Caco-2 (cell line): ENCODE data around the gene SORBS2. TPM values are rescaled to one million over a fixed set of nuclear protein-coding genes. Genes with fewer than 3 reads are reported as not detected.

Experiments used
- BruUV-seq: library from RNA; stranded (reverse); fragments of 400-500 nt; replicated peaks from 2 replicates; lab custom pipeline; 2021; lab: Mats Ljungman, UMichigan
- CTCF ChIA-PET: fragments of 300-600 bp; sonication (Branson Sonifier 250); formaldehyde crosslinking; loops from one replicate; lab custom pipeline; 2022; ENCODE audit warnings: antibody characterized with exemption; lab: Charles Lee
- POLR2A ChIA-PET: fragments of 300-600 bp; sonication (Branson Sonifier 250); formaldehyde crosslinking; loops from one replicate; lab custom pipeline; 2022; ENCODE audit warnings: antibody characterized with exemption; lab: Charles Lee
- DNase-seq, 2 experiments: peaks; one replicate each; pipeline versions ENCODE4 v3.0.0 to v3.0.0-alpha.2; 2020 to 2022
- H3K27me3 ChIP-seq: replicated peaks from 2 replicates; pipeline ENCODE4 v1.6.0; 2011; ENCODE audit warnings: low read length; ENCODE audit not compliant: control insufficient read depth, insufficient read depth
- H3K36me3 ChIP-seq: 2 replicates; pipeline ENCODE4 v1.5.1; 2011; ENCODE audit warnings: low read length; ENCODE audit not compliant: control insufficient read depth, insufficient read depth
- H3K4me1 ChIP-seq: fragments of 250-450 bp; sonication (Bioruptor Pico); 2 replicates; pipeline ENCODE4 v1.5.1; 2020; ENCODE audit warnings: mild to moderate bottlenecking
- H3K4me3 ChIP-seq: 2 replicates; pipeline ENCODE4 v1.5.1; 2011; ENCODE audit warnings: low read depth, mild to moderate bottlenecking, control low read depth, low read length
- H3K9me3 ChIP-seq: fragments of 250-450 bp; sonication (Bioruptor Pico); 2 replicates; pipeline ENCODE4 v1.5.1; 2020; ENCODE audit warnings: mild to moderate bottlenecking, moderate library complexity
- H3K27ac Mint-ChIP-seq: one replicate; pipeline ENCODE4 v1.8.0; 2022; ENCODE audit warnings: mixed read lengths; ENCODE audit not compliant: unreplicated experiment
- H3K27me3 Mint-ChIP-seq: one replicate; pipeline ENCODE4 v1.8.0; 2022; ENCODE audit warnings: mixed read lengths; ENCODE audit not compliant: insufficient read depth, unreplicated experiment
- H3K36me3 Mint-ChIP-seq: one replicate; pipeline ENCODE4 v1.8.0; 2022; ENCODE audit warnings: mild to moderate bottlenecking, mixed read lengths; ENCODE audit not compliant: insufficient read depth, unreplicated experiment
- H3K4me1 Mint-ChIP-seq: one replicate; pipeline ENCODE4 v1.8.0; 2022; ENCODE audit warnings: low read depth, mixed read lengths; ENCODE audit not compliant: unreplicated experiment
- H3K4me3 Mint-ChIP-seq: one replicate; pipeline ENCODE4 v1.8.0; 2022; ENCODE audit warnings: mild to moderate bottlenecking, moderate library complexity, mixed read lengths; ENCODE audit not compliant: unreplicated experiment
- H3K9me3 Mint-ChIP-seq: one replicate; pipeline ENCODE4 v1.8.0; 2022; ENCODE audit warnings: mixed read lengths; ENCODE audit not compliant: unreplicated experiment
- intact Hi-C: fragments of 100-400 bp; cut with micrococcal nuclease; formaldehyde crosslinking; loops from one replicate; pipeline ENCODE4 v1.10.0; 2022; ENCODE audit not compliant: unreplicated experiment
- total RNA-seq: library from RNA; stranded (reverse); gene quantifications from 2 replicates; pipeline ENCODE4 v1.2.3, GENCODE V29; 2022
- TF ChIP-seq, protein P1 (sequence below), 2 experiments: fragments of 200-600 bp in 1 of 2; IDR thresholded peaks; 1 replicate in 1 of 2; 2 replicates in 1 of 2; pipeline versions ENCODE4 v1.5.1 to v1.8.0; 2011 to 2022; ENCODE audit warnings: antibody characterized with exemption in 1 of 2, control low read depth in 1 of 2, inconsistent platforms in 1 of 2, low read depth in 1 of 2, low read length in 1 of 2, mild to moderate bottlenecking in 1 of 2, moderate library complexity in 1 of 2; ENCODE audit not compliant: insufficient read depth in 1 of 2, severe bottlenecking in 1 of 2, unreplicated experiment in 1 of 2

The SORBS2 gene
- total RNA-seq, 1 experiment from 2014 or later, result 47.7 TPM

DNA sequence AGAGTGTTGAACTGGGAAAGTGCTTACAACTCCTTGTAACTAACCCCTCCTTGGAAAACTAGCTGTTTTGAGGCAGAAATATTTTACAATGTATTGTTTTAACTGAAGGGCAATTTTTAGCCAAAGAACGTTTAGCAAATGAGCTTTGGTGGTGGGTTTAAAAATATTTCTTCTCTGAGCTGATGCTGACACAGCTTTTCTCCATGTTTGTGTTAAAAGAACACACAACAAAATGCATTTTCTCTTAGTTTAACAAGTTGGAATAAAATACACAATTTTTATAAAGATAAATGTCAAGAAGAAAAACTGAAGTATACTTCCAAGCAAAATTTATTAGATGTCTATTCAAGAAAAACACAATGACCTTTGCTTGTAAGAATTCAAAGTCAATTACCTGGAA is 226.8 kb downstream of the SORBS2 start:
- intact Hi-C loops, result no loop called here
- Mint-ChIP-seq H3K4me3 (no peak overlapping the region), H3K36me3 (no peaks in the 10 kb centered on the region), H3K9me3 (no peaks in the 10 kb centered on the region), H3K27me3 (no peaks in the 10 kb centered on the region), H3K4me1 (no peaks in the 10 kb centered on the region), H3K27ac (no peak overlapping the region)
- no peaks in the 10 kb centered on the region for H3K27me3 ChIP-seq
- ChIA-PET POLR2A (no interaction called here), CTCF (no interaction called here)
- H3K36me3 ChIP-seq, result no peaks in the 10 kb centered on the region
- TF ChIP-seq, protein P1, sequence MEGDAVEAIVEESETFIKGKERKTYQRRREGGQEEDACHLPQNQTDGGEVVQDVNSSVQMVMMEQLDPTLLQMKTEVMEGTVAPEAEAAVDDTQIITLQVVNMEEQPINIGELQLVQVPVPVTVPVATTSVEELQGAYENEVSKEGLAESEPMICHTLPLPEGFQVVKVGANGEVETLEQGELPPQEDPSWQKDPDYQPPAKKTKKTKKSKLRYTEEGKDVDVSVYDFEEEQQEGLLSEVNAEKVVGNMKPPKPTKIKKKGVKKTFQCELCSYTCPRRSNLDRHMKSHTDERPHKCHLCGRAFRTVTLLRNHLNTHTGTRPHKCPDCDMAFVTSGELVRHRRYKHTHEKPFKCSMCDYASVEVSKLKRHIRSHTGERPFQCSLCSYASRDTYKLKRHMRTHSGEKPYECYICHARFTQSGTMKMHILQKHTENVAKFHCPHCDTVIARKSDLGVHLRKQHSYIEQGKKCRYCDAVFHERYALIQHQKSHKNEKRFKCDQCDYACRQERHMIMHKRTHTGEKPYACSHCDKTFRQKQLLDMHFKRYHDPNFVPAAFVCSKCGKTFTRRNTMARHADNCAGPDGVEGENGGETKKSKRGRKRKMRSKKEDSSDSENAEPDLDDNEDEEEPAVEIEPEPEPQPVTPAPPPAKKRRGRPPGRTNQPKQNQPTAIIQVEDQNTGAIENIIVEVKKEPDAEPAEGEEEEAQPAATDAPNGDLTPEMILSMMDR (IDR thresholded peaks at IDR 0.05; ENCODE audit: insufficient read depth in 1 of 2, low read depth in 1 of 2, low read length in 1 of 2, severe bottlenecking in 1 of 2, unreplicated experiment in 1 of 2), result no peak
- no peaks in the 10 kb centered on the region for H3K9me3 ChIP-seq
- BruUV-seq, result no TSS peak
- no peaks in the 10 kb centered on the region for H3K4me1 ChIP-seq
- DNase-seq, result no peak
- H3K4me3 ChIP-seq, result no peak overlapping the region

DNA sequence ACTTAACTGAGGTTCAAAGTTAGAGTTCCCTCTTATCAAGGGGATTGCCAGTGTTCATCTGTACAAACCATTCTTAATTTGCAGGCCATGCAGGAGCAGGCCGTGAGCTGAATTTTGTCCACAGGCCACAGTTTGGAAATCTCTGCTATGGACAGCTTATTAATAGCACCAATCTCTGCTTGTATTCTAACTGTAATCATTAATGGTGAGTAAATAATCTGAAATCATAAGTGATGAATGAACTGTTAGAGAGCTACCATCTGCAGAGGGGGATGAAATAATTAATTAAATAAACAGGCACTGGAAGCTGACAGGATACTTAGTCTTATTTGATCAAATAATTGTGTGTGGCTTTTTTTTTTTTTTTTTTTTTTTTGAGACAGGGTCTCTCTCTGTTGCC is 228.2 kb downstream of the SORBS2 start:
- DNase-seq, result no peak
- no TSS peak for BruUV-seq
- Histone ChIP-seq H3K36me3 (no peaks in the 10 kb centered on the region), H3K4me1 (no peaks in the 10 kb centered on the region), H3K9me3 (no peaks in the 10 kb centered on the region), H3K27me3 (no peaks in the 10 kb centered on the region), H3K4me3 (no peak overlapping the region)
- POLR2A ChIA-PET, result no interaction called here
- TF ChIP-seq, protein P1 (IDR thresholded peaks at IDR 0.05; ENCODE audit: insufficient read depth in 1 of 2, low read depth in 1 of 2, low read length in 1 of 2, severe bottlenecking in 1 of 2, unreplicated experiment in 1 of 2), result no peak
- Mint-ChIP-seq H3K4me3 (no peak overlapping the region), H3K36me3 (no peaks in the 10 kb centered on the region), H3K27ac (no peak overlapping the region), H3K9me3 (no peaks in the 10 kb centered on the region), H3K4me1 (no peaks in the 10 kb centered on the region), H3K27me3 (no peaks in the 10 kb centered on the region)
- intact Hi-C loops, result no loop called here
- CTCF ChIA-PET, result no interaction called here

DNA sequence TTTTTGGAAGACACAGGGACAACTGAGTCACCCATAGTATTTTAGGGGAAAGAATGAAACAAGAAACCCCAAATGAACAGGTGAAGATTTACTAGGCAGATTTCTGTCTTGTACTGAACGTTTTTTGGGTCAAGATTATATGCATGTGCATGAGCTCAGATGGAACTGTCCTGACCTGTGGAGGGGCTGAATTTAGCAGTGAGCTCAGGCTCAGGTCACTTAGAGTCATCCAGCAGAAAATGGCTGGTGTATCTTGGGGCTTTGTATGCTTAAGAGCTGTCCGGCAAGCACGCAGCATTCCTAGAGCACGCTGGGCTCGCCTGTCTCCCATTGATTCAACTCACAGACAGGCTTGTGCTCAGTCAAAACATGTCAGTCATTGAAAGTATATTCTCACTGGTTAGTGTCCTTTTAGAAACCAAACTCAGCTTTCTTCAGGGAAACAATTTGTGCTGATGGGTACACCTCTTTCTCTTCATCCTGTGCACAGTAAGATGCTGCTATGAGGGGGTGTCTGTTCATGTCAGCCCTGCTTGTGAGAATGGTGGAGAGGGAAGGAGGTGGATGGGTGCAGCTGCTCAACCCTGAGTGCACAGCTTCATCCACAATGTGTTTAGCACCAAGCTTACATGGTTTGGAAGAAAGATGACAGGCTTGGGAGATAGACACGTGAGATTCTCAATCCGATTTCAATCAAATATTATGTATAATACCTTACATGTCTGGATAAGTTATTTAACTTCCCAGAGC is 229.2 kb downstream of the SORBS2 start:
- ChIA-PET CTCF (no interaction called here), POLR2A (no interaction called here)
- intact Hi-C loops, result no loop called here
- Histone ChIP-seq H3K27me3 (no peaks in the 10 kb centered on the region), H3K4me3 (no peak overlapping the region), H3K36me3 (no peaks in the 10 kb centered on the region), H3K9me3 (no peaks in the 10 kb centered on the region), H3K4me1 (no peaks in the 10 kb centered on the region)
- Mint-ChIP-seq H3K4me3 (no peak overlapping the region), H3K36me3 (no peaks in the 10 kb centered on the region), H3K27me3 (no peaks in the 10 kb centered on the region), H3K9me3 (no peaks in the 10 kb centered on the region), H3K4me1 (no peaks in the 10 kb centered on the region), H3K27ac (no peak overlapping the region)
- TF ChIP-seq, protein P1 (IDR thresholded peaks at IDR 0.05; ENCODE audit: insufficient read depth in 1 of 2, low read depth in 1 of 2, low read length in 1 of 2, severe bottlenecking in 1 of 2, unreplicated experiment in 1 of 2), result no peak
- no TSS peak for BruUV-seq
- no peak for DNase-seq
